ENCODE measurements around the gene ACVR1B. TPM values are rescaled to one million over a fixed set of nuclear protein-coding genes. Genes with fewer than 3 reads are reported as not detected.

ACVR1B gene
- total and polyA plus RNA-seq, 2 of the 8 experiments (the other 6 are each of a cell fraction or from before 2014, with no cell fraction given) = 16.0 to 19.2 TPM

GRCh38 chr12:52010692-52011601 is 59.4 kb downstream of the ACVR1B start:
- POLR2A ChIA-PET (ENCODE audit: partially characterized antibody) = interaction anchor here (0.6 to 2.2 kb wide), 9 partner anchors 8 to 806 kb away, joined by 3 to 24 read pairs (median 4); partner anchors contain the start of gene NR4A1

More at GRCh38 chr12:52010692-52011601, 59.4 kb downstream of the ACVR1B start:
- Histone ChIP-seq H3K4ac (replicated peaks; ENCODE audit: insufficient read length, low read depth, low read length) (peak overlapping the region; percentile 1), H3K4me1 (replicated peaks in 1 of 4; ENCODE audit: control insufficient read depth in 3 of 4, insufficient read depth in 4 of 4, low read length in 3 of 4) (peaks cover 5 to 44% (median 26%) of the 10 kb centered on the region in 4 experiments), H2AK5ac (ENCODE audit: low read depth, low read length) (no peak overlapping the region), H3K4me2 (ENCODE audit: insufficient read depth in 1 of 2, low read depth in 2 of 2, low read length in 2 of 2) (peak overlapping the region; percentile 27 to 47), H4K91ac (replicated peaks; ENCODE audit: insufficient read length, low read length) (no peak overlapping the region), H4K5ac (ENCODE audit: insufficient read length, low read depth, low read length) (peak overlapping the region; percentile 22), H4K8ac (ENCODE audit: extremely low read depth, insufficient read depth, low read length) (no peak overlapping the region; the same call in 1 of the 2 replicates), H3K23me2 (ENCODE audit: low read depth, low read length) (peaks cover 10% of the 10 kb centered on the region; the same call in 1 of the 2 replicates), H3K79me2 (ENCODE audit: control insufficient read depth in 1 of 2, insufficient read depth in 2 of 2, low read length in 2 of 2) (no peaks in the 10 kb centered on the region), H3K4me3 (ENCODE audit: extremely low read depth in 1 of 4, insufficient read depth in 2 of 4, low read depth in 3 of 4, low read length in 4 of 4) (peak overlapping the region in 1 of 4 experiments; percentile 31; a peak in 1 of 8 replicates), H2BK12ac (ENCODE audit: low read depth, low read length) (peak overlapping the region; percentile 89; the same call in 1 of the 2 replicates), H2BK20ac (ENCODE audit: low read length) (no peak overlapping the region), H3K23ac (ENCODE audit: insufficient read length) (no peak overlapping the region), H3K36me3 (ENCODE audit: control insufficient read depth in 2 of 4, insufficient read depth in 4 of 4, low read length in 3 of 4) (no peaks in the 10 kb centered on the region; a peak in 1 of 8 replicates), H3K14ac (ENCODE audit: insufficient read length) (no peak overlapping the region), H4K20me1 (replicated peaks in 1 of 2; ENCODE audit: control insufficient read depth in 1 of 2, insufficient read depth in 2 of 2, low read length in 2 of 2) (peaks cover 0 to 3% of the 10 kb centered on the region in 2 experiments), H3K27ac (ENCODE audit: low read depth, low read length) (no peak overlapping the region; the same call in 1 of the 2 replicates), H3K9me3 (ENCODE audit: insufficient read depth in 2 of 2, low read depth in 1 of 2, low read length in 1 of 2) (no peaks in the 10 kb centered on the region), H3K79me1 (ENCODE audit: low read depth, low read length) (no peaks in the 10 kb centered on the region), H3K27me3 (replicated peaks in 1 of 4; ENCODE audit: control insufficient read depth in 3 of 4, extremely low read depth in 1 of 4, insufficient read depth in 3 of 4, low read length in 3 of 4) (peaks cover 13 to 64% (median 56%) of the 10 kb centered on the region in 4 experiments), H2AFZ (ENCODE audit: low read length) (no peak overlapping the region), H2BK120ac (replicated peaks; ENCODE audit: low read depth, low read length) (no peak overlapping the region), H3K9ac (replicated peaks in 1 of 4; ENCODE audit: extremely low read depth in 1 of 4, low read depth in 3 of 4, low read length in 3 of 4) (no peak overlapping the region; a peak in 1 of 7 replicates), H2BK15ac (ENCODE audit: low read length) (0 out of 2 replicates have a peak overlapping the region, but pooled peaks have one; percentile 23), H3K56ac (replicated peaks; ENCODE audit: insufficient read length, low read depth, low read length) (no peak overlapping the region), H2BK5ac (ENCODE audit: low read depth, low read length) (no peak overlapping the region), H3K18ac (ENCODE audit: extremely low read depth, low read length) (no peak overlapping the region)
- TF ChIP-seq SUZ12 (IDR thresholded peaks at IDR 0.05; ENCODE audit: low read length) = no peak
- no peak for TF ChIP-seq PHF8 (conservative IDR thresholded peaks at IDR 0.05; ENCODE audit: low read depth, low read length)
- no peak for TF ChIP-seq ZNF274 (IDR thresholded peaks at IDR 0.05; ENCODE audit: borderline replicate concordance, extremely low read depth, low read length)
- TF ChIP-seq CHD2 (IDR thresholded peaks at IDR 0.05; ENCODE audit: low read length) = no peak
- TF ChIP-seq SP2 (IDR thresholded peaks at IDR 0.05; ENCODE audit: low read length) = no peak
- TF ChIP-seq MAX (IDR thresholded peaks at IDR 0.05) = no peak
- CTCF ChIA-PET (ENCODE audit: partially characterized antibody) = interaction anchor here (1.1 to 38.2 kb wide), 14 partner anchors 7 to 210 kb away, joined by 3 to 1249 read pairs (median 8); partner anchors contain the start of genes ATG101, NR4A1 and SMIM41
- FAIRE-seq (no peak), DNase-seq (ENCODE audit: low read depth in 1 of 2, low spot score in 2 of 2) (no peak)
- 84% methylated on average over 8 of the region's 8 CpGs; no CpG with 5 or more reads in 1 of the 2 experiments for WGBS, 2 experiments (ENCODE audit: extremely low coverage in 1 of 2, insufficient coverage in 1 of 2, insufficient read length in 1 of 2, insufficient replicate concordance in 2 of 2, low coverage in 1 of 2, low lambda C conversion rate in 2 of 2, missing lambda C conversion rate in 1 of 2)
